C1 segment of cervical spinal cord (tissue), 14 donors: ENCODE results near the gene SERPINA5.
"Not testable (repeated sequence)": the region's sequence is repeated elsewhere in the genome, so short reads cannot be mapped to it uniquely, and the experiment has no call there.

ENCODE experiments used
- DNase-seq, 14 donors: peaks; one replicate each; lab custom pipeline; 2025; lab: John Stamatoyannopoulos, UW

SERPINA5 gene

GRCh38 chr14:94598816-94599655 is 17.8 kb downstream of the SERPINA5 start:
- DNase-seq, result peak in 13 of 14 donors; percentile 8 to 88 (median 55)

- no peak for DNase-seq
These were observed 18.4 kb downstream of the SERPINA5 start for GRCh38 chr14:94599656-94600004.

- no peak for DNase-seq
These were observed 18.9 kb downstream of the SERPINA5 start for GRCh38 chr14:94600148-94600545.

GRCh38 chr14:94601884-94602391 is 20.7 kb downstream of the SERPINA5 start:
- peak in 11 of 14 donors; percentile 8 to 82 (median 43) for DNase-seq

GRCh38 chr14:94602722-94603121 is 21.5 kb downstream of the SERPINA5 start:
- DNase-seq, result no peak

GRCh38 chr14:94605361-94605760 is 24.1 kb downstream of the SERPINA5 start:
- DNase-seq, result no peak

GRCh38 chr14:94608966-94609365 is 27.7 kb downstream of the SERPINA5 start:
- DNase-seq, result not testable (repeated sequence)

- DNase-seq, result no peak
These were observed 30.0 kb downstream of the SERPINA5 start for GRCh38 chr14:94611179-94611578.

GRCh38 chr14:94612174-94612573 is 30.9 kb downstream of the SERPINA5 start, which contains the start of gene SERPINA3:
TSS of gene SERPINA3 (plus strand) at chr14:94612391. CDS start at chr14:94614442, 2,051 bp downstream.
- DNase-seq, result peak in 3 of 14 donors; percentile 18 to 75 (median 52)

- DNase-seq, result peak in 1 of 14 donors; percentile 72
These were observed 31.6 kb downstream of the SERPINA5 start for GRCh38 chr14:94612580-94613554.

GRCh38 chr14:94613720-94614644 is 32.8 kb downstream of the SERPINA5 start:
- DNase-seq, result no peak

GRCh38 chr14:94614802-94615201 is 33.6 kb downstream of the SERPINA5 start:
- DNase-seq, result no peak

- DNase-seq, result peak in 1 of 14 donors; percentile 35
These were observed 34.0 kb downstream of the SERPINA5 start for GRCh38 chr14:94615254-94615653.

- no peak for DNase-seq
These were observed 34.8 kb downstream of the SERPINA5 start for GRCh38 chr14:94615823-94616570.

- DNase-seq, result no peak
These were observed 36.2 kb downstream of the SERPINA5 start for GRCh38 chr14:94617366-94617941.

GRCh38 chr14:94617988-94618822 is 37.0 kb downstream of the SERPINA5 start:
- DNase-seq, result no peak

GRCh38 chr14:94619297-94619696 is 38.1 kb downstream of the SERPINA5 start:
- no peak for DNase-seq

- no peak for DNase-seq
These were observed 39.4 kb downstream of the SERPINA5 start for GRCh38 chr14:94620597-94620996.
